ENCODE data around the gene KCNK17.
A peak's percentile ranks its signal among the peaks of the same experiment; 100 is the strongest.

Gene KCNK17, protein sequence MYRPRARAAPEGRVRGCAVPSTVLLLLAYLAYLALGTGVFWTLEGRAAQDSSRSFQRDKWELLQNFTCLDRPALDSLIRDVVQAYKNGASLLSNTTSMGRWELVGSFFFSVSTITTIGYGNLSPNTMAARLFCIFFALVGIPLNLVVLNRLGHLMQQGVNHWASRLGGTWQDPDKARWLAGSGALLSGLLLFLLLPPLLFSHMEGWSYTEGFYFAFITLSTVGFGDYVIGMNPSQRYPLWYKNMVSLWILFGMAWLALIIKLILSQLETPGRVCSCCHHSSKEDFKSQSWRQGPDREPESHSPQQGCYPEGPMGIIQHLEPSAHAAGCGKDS

DNA sequence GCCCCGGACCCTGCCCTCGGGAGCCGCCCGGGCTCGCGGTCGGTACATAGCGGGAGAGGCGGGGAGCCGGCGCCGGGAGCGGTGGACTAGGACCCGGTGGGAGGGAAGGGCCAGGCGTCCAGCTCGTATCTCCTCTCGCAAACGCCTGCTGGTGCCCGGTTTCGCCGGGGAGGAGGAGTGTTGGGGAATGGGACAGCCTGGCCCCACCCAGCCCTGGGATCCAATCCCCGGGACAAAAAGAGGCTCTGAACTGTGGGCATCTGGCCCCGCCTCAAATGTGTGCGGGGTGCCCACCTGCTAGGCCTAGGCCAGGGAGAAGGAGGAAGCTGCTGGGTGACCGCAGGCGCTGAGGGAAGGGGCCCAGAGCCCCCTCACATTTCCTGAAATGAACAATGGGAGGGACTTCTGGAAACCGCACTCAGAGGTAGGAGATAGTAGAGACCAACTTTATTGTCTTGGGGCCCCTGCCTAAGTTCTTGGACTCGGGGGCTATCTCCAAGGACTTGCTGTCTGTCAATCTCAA lies at the start of gene KCNK17:
KCNK17 (minus strand) TSS at position 147 of the 523 bp plus-strand sequence; CDS start at position 48, 99 bp downstream.
- FAIRE-seq = no peak
- DNase-seq (ENCODE audit: low spot score) = no peak

- no peak for FAIRE-seq
Measured at GRCh38 chr6:39363280-39363679, 49.1 kb upstream of the KCNK17 start.

GRCh38 chr6:39362487-39362865 lies 48.3 kb upstream of the KCNK17 start:
- DNase-seq (ENCODE audit: low spot score) (peak; percentile 33), FAIRE-seq (no peak)

More at GRCh38 chr6:39363280-39363679, 49.1 kb upstream of the KCNK17 start:
- DNase-seq (ENCODE audit: low spot score) = no peak

- DNase-seq (ENCODE audit: low spot score) = peak; percentile 84
- no peak for FAIRE-seq
Measured at GRCh38 chr6:39361657-39362486, 47.7 kb upstream of the KCNK17 start.

DNA sequence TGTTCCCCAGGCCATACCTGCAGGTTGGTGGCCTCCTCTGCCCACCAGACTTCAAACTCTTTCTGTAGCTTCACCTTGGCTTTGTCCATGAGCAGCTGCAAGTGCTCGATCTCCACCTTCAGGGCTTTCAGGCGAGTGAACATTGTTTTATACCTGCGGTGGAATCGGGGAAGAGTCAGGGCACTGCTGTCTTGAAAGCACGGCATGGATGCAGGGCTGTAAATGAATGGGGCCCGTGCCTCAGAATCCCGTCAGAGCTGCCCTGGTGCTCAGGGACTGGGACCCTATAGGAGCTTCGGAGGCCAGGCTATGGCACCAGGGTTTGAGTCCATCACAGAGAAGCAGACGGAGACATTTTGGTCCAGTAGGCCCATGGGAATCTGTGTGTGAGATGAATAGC lies 46.2 kb upstream of the KCNK17 start:
- FAIRE-seq = no peak
- no peak for DNase-seq (ENCODE audit: low spot score)

GRCh38 chr6:39357998-39358686 lies 43.9 kb upstream of the KCNK17 start:
- FAIRE-seq (no peak), DNase-seq (ENCODE audit: low spot score) (no peak)

DNA sequence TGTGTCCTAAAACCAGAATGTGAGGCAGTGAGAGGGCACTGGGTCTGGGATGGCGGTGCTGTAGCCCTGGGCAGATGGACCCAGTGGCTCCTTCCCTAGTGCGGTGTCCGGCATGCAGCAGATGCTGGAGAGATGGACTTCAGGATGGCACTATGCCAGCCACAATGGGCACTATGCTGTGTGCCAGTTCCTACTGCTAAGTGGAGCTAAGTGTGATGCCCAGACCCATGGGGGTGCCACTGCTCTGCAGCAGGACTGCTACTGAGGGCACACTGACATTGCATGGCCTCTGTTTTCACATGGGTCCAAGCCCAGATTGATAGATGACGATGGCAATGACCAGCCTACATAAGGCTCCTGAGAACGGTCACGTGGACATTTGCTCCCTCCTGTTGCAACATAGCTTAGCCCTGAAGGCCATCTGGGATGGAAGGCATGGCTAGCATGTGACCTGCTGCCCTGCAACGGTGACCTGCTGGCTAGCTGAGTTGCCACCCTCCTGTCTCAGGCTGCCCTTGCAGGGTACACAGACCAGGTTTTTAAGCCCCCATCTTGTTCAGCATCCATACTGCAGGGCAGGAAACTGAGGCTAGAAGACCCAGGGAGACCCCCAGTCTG lies 39.6 kb upstream of the KCNK17 start:
- DNase-seq (ENCODE audit: low spot score) (no peak), FAIRE-seq (no peak)

GRCh38 chr6:39350723-39351505 lies 36.7 kb upstream of the KCNK17 start:
- no peak for FAIRE-seq
- no peak for DNase-seq (ENCODE audit: low spot score)

DNA sequence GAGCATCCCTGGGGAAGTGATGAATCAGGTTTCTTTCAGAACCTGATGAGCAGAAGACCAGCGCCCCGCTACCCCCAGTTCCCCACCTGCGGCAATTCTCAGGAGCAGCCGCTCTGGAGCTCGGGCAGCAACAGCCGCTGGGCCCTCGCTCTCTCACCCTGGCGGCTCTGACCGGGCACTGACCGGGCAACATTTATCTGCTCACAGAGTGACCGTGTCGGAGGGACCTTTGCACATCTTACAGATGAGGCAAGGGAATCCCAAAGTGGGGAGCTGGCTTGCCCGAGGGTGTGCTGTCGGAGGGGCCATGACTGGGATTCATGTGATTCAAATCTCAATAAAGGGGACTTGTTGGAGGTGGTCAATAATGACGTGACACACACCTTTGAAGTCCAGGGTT lies 34.5 kb upstream of the KCNK17 start:
- DNase-seq (ENCODE audit: low spot score) = no peak
- no peak for FAIRE-seq

DNA sequence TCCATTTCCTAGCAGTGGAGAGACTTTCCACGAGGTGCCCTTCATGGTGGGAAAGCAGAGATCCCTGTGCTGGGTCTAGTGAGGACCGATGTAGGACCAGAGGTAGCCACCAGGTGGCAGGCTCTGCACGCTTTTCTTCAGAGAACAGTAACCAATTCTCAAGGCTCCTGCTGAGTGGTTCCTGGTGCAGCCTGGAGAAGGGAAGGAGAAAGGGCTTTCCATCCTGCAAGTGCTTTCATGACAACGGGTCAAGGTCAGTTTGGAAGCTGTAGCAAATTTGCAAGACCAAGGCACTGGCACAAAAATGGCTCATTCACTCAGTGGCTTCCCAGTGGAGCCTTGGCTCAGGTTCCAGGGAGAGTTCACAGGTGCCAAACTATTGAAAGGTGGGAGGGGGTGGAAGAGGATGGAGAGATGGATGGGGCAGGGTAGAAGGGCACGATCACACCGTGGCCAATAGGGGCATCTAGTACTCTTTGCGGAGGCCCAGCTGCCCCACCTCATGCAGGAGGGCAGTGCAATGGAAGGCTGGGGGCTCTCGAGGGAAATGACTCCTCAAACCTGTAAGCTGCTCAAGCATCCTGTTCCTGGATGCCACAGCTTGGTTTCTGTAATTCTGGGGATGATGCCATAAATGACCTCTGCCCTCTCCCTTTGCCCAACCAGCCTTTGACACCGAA lies 33.8 kb upstream of the KCNK17 start:
- FAIRE-seq (peak; percentile 42), DNase-seq (ENCODE audit: low spot score) (peak; percentile 85)

GRCh38 chr6:39347206-39347605 lies 33.0 kb upstream of the KCNK17 start:
- no peak for FAIRE-seq
- no peak for DNase-seq (ENCODE audit: low spot score)

DNA sequence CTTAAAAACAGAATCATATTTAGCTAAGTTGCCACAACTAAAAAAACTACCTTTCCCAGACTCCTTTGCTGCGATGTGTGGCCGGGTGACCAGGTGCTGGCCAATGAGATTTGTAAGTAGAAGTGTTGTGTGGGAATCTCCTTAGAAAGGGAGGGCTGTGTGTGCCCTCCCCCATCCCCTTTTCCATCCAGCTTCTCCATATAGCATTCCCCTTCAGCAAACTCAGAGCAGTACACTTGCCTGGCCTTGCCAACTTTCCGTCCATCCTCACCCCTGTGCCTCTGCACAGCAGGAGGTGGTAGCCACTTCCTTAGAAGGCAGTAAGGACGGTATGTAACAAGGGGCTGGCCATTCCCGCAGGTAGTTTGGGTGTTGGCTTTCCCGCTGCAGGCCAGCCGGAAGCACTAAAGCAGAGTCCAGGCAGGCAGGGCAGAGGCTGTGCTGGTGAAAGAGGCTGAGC lies 30.6 kb upstream of the KCNK17 start:
- FAIRE-seq (no peak), DNase-seq (ENCODE audit: low spot score) (no peak)

GRCh38 chr6:39343396-39343870 lies 29.2 kb upstream of the KCNK17 start:
- FAIRE-seq (peak; percentile 52), DNase-seq (ENCODE audit: low spot score) (no peak)

- DNase-seq (ENCODE audit: low spot score) (no peak), FAIRE-seq (no peak)
Measured at GRCh38 chr6:39342692-39343395, 28.6 kb upstream of the KCNK17 start.

- no peak for FAIRE-seq
Measured at GRCh38 chr6:39341937-39342336, 27.7 kb upstream of the KCNK17 start.

GRCh38 chr6:39341352-39341751 lies 27.1 kb upstream of the KCNK17 start:
- DNase-seq (ENCODE audit: low spot score) = no peak
- no peak for FAIRE-seq

More at GRCh38 chr6:39341937-39342336, 27.7 kb upstream of the KCNK17 start:
- DNase-seq (ENCODE audit: low spot score) = no peak

- DNase-seq (ENCODE audit: low spot score) (no peak), FAIRE-seq (no peak)
Measured at GRCh38 chr6:39339868-39340550, 25.8 kb upstream of the KCNK17 start.

DNA sequence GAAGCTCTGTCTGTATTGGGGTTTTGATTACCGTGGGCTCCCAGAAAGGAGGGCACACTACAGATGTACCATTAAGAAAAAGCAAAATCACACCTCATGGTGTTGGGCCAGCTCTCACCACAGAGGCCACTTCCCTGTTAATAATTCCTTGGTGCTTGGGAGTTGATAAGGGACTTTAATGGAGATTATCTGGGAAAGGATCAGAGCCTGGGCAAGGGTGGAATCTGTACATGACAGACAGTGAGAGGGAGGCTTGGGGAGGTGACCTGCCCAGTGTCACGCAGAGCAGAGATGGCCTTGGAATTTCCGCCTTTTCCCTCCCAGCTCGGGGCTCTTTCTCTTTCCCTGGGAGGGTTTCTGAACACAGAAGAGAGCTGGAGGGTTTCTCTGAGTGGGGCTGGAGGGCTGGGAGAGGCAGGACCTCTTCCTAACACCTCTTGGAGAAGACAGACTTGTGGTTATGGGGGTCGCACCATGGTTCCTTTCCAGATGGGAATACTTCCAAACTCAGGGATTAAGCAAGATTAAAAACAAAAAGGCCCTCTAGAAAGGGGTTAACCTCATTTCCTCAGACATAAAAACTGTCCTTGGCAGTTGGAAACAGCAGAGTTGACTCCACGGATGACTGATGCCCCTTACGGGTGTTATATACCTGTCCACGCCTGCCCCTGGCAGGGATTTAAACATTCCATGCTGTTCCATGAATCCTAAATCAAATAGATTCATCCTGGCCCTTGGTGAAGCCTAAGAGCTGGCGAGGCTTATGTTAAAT lies 25.1 kb upstream of the KCNK17 start:
- DNase-seq (ENCODE audit: low spot score) (no peak), FAIRE-seq (no peak)

Measured in urothelium cell line (cell line).